ENCODE data around the gene YTHDC2.

DNA sequence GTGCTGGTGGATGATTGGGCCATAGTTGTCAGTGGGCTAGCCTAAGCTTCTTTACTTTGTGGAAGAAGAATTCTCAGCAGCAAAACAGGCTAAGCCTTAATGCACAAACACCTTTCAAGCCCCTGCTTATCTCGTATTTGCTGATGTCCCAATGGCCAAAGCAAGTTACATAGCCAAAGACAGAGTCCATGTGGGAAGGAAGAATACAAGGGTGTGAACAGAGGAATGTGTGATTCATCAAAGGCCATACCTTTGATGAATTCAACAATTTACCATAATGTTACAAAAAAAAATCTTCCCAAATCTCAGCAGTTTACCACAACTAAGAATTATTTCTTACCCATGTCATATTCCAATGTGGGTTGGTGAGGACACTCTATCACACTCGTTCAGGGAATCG is 1.2 kb upstream of the YTHDC2 start:
- TF ChIP-seq, protein P1, sequence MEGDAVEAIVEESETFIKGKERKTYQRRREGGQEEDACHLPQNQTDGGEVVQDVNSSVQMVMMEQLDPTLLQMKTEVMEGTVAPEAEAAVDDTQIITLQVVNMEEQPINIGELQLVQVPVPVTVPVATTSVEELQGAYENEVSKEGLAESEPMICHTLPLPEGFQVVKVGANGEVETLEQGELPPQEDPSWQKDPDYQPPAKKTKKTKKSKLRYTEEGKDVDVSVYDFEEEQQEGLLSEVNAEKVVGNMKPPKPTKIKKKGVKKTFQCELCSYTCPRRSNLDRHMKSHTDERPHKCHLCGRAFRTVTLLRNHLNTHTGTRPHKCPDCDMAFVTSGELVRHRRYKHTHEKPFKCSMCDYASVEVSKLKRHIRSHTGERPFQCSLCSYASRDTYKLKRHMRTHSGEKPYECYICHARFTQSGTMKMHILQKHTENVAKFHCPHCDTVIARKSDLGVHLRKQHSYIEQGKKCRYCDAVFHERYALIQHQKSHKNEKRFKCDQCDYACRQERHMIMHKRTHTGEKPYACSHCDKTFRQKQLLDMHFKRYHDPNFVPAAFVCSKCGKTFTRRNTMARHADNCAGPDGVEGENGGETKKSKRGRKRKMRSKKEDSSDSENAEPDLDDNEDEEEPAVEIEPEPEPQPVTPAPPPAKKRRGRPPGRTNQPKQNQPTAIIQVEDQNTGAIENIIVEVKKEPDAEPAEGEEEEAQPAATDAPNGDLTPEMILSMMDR (IDR thresholded peaks at IDR 0.05; ENCODE audit: low read depth, low read length) = no peak
- no peak for TF ChIP-seq POLR2A (IDR thresholded peaks at IDR 0.05; ENCODE audit: extremely low read depth, insufficient read length)

Data from NB4 (cell line).